ENCODE data around the gene ADGRF5.
"Not testable (repeated sequence)": the region's sequence is repeated elsewhere in the genome, so short reads cannot be mapped to it uniquely, and the experiment has no call there.

- not testable (repeated sequence) for TF ChIP-seq CTCF (IDR thresholded peaks at IDR 0.05; ENCODE audit: low read length); EZH2 (optimal IDR thresholded peaks at IDR 0.05; ENCODE audit: low read depth, low read length); EZH2phosphoT487 (IDR thresholded peaks at IDR 0.05; ENCODE audit: low read length)
Measured at GRCh38 chr6:46851576-46851975, 70.2 kb downstream of the ADGRF5 start.

Measured in MM.1S (cell line).